Measurements from ENCODE around the gene PDCL2. TPM values are rescaled to one million over a fixed set of nuclear protein-coding genes. Genes with fewer than 3 reads are reported as not detected.

The PDCL2 gene
- total and polyA plus RNA-seq, 2 of the 13 experiments (the other 11 are each of a cell fraction or from before 2014, with no cell fraction given), result not detected

GRCh38 chr4:55613621-55614020, 21.6 kb upstream of the PDCL2 start (continued):
- TF ChIP-seq ZNF407 (CRISPR knock-in tag; IDR thresholded peaks at IDR 0.05; ENCODE audit: not compliant biosample characterization) (no peak), ARNTL (CRISPR knock-in tag; IDR thresholded peaks at IDR 0.05) (no peak), AKAP8 (CRISPR knock-in tag; IDR thresholded peaks at IDR 0.05) (no peak), ZNF326 (CRISPR knock-in tag; IDR thresholded peaks at IDR 0.05; ENCODE audit: borderline replicate concordance) (no peak), ZNF75D (CRISPR knock-in tag; IDR thresholded peaks at IDR 0.05; ENCODE audit: borderline replicate concordance) (no peak), ZNF180 (CRISPR knock-in tag; IDR thresholded peaks at IDR 0.05; ENCODE audit: borderline replicate concordance, low read depth) (no peak)
- TF ChIP-seq, protein P1, sequence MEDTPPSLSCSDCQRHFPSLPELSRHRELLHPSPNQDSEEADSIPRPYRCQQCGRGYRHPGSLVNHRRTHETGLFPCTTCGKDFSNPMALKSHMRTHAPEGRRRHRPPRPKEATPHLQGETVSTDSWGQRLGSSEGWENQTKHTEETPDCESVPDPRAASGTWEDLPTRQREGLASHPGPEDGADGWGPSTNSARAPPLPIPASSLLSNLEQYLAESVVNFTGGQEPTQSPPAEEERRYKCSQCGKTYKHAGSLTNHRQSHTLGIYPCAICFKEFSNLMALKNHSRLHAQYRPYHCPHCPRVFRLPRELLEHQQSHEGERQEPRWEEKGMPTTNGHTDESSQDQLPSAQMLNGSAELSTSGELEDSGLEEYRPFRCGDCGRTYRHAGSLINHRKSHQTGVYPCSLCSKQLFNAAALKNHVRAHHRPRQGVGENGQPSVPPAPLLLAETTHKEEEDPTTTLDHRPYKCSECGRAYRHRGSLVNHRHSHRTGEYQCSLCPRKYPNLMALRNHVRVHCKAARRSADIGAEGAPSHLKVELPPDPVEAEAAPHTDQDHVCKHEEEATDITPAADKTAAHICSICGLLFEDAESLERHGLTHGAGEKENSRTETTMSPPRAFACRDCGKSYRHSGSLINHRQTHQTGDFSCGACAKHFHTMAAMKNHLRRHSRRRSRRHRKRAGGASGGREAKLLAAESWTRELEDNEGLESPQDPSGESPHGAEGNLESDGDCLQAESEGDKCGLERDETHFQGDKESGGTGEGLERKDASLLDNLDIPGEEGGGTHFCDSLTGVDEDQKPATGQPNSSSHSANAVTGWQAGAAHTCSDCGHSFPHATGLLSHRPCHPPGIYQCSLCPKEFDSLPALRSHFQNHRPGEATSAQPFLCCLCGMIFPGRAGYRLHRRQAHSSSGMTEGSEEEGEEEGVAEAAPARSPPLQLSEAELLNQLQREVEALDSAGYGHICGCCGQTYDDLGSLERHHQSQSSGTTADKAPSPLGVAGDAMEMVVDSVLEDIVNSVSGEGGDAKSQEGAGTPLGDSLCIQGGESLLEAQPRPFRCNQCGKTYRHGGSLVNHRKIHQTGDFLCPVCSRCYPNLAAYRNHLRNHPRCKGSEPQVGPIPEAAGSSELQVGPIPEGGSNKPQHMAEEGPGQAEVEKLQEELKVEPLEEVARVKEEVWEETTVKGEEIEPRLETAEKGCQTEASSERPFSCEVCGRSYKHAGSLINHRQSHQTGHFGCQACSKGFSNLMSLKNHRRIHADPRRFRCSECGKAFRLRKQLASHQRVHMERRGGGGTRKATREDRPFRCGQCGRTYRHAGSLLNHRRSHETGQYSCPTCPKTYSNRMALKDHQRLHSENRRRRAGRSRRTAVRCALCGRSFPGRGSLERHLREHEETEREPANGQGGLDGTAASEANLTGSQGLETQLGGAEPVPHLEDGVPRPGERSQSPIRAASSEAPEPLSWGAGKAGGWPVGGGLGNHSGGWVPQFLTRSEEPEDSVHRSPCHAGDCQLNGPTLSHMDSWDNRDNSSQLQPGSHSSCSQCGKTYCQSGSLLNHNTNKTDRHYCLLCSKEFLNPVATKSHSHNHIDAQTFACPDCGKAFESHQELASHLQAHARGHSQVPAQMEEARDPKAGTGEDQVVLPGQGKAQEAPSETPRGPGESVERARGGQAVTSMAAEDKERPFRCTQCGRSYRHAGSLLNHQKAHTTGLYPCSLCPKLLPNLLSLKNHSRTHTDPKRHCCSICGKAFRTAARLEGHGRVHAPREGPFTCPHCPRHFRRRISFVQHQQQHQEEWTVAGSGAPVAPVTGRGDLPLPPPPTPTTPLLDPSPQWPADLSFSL (CRISPR knock-in tag; IDR thresholded peaks at IDR 0.05), result no peak
